T-helper 1 cell treated with Interleukin-12 subunit alpha and Interleukin-12 subunit beta and Interleukin-4 antibody, amounts not matched to agents 30 μg/mL and 1 μg/mL, for 36 hours (primary cell): ENCODE data around the gene NOBOX.
"Not testable (repeated sequence)": the region's sequence is repeated elsewhere in the genome, so short reads cannot be mapped to it uniquely, and the experiment has no call there.

Experiments
- H3K27ac Mint-ChIP-seq: one replicate; pipeline ENCODE4 v1.8.0; 2021; ENCODE audit warnings: mild to moderate bottlenecking, mixed read lengths
- H3K27me3 Mint-ChIP-seq: one replicate; pipeline ENCODE4 v1.8.0; 2021; ENCODE audit warnings: low read depth, mixed read lengths
- H3K36me3 Mint-ChIP-seq: one replicate; pipeline ENCODE4 v1.8.0; 2021; ENCODE audit warnings: low read depth, mixed read lengths
- H3K4me1 Mint-ChIP-seq: one replicate; pipeline ENCODE4 v1.8.0; 2021; ENCODE audit warnings: low read depth, mixed read lengths
- H3K4me3 Mint-ChIP-seq: one replicate; pipeline ENCODE4 v1.8.0; 2021; ENCODE audit warnings: mild to moderate bottlenecking, moderate library complexity, mixed read lengths
- H3K9me3 Mint-ChIP-seq: one replicate; pipeline ENCODE4 v1.8.0; 2021; ENCODE audit warnings: mixed read lengths

Gene NOBOX

DNA sequence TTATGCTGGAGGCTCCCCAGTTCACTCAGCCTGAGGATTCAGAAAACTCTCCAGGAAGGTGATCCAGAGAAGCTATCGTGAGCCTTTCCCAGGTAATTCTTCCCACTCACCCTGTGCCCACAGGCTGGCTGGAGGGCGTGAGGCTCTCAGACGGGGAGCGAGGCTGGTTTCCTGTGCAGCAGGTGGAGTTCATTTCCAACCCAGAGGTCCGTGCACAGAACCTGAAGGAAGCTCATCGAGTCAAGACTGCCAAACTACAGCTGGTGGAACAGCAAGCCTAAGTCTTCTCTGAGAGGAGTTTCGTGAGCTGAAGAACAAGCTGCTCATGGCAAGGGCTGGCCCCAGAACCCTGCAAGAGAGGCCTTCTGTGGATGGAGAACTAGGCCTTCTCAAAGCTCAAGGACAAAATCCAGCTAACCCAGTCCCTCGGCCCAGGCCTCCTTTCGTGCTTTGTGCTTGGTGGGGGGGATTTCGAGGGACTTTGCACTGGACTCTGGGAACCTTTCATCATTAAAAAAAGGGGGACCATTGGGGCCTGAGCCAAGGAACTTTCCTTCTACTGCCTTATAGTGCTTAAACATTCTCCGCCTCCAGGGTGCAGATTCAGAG is 23.6 kb downstream of the NOBOX start:
- Mint-ChIP-seq H3K4me1 (peaks cover 4% of the 10 kb centered on the region), H3K4me3 (no peak overlapping the region), H3K9me3 (no peaks in the 10 kb centered on the region), H3K27me3 (no peaks in the 10 kb centered on the region), H3K36me3 (peaks cover 4% of the 10 kb centered on the region), H3K27ac (no peak overlapping the region)

DNA sequence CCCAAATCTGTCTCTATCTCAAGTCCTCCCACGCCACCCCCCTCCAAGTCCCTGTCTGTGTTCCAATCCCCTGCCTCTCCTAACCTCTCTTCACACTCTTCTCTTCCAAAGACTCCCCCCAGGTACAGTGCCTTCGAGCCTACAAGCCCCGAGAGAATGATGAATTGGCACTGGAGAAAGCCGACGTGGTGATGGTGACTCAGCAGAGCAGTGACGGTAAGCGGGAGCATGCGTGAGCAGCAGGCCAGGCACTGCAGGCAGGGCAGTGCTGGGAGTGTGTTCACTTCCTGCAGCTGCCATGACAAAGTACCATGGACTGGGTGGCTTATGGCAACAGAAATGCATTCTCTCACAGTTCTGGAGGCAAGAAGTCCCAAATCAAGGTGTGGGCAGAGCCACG is 24.8 kb downstream of the NOBOX start:
- peaks cover 4% of the 10 kb centered on the region for H3K36me3 Mint-ChIP-seq
- H3K9me3 Mint-ChIP-seq: no peaks in the 10 kb centered on the region
- no peak overlapping the region for H3K27ac Mint-ChIP-seq
- H3K4me3 Mint-ChIP-seq: no peak overlapping the region
- H3K4me1 Mint-ChIP-seq: no peaks in the 10 kb centered on the region
- H3K27me3 Mint-ChIP-seq: no peaks in the 10 kb centered on the region

DNA sequence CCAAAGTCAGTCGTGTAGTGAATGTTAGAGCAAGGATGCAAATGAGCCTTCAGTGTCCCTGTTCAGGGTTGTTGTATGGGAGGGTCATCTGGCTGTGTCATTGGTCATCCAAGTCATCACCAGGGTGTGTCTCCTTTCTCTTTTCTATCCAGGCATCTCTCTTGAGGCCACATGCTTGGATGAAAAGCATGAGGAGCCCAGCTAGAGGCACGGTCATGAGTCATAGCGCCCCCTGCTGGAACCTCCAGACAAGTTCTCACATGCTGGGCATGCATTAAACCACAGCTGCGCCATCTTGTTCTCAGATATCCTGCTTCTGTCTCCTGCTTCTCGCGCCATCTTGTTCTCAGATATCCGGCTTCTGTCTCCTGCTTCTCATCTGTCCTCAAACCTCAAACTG is 34.3 kb downstream of the NOBOX start:
- H3K9me3 Mint-ChIP-seq, H3K4me1 Mint-ChIP-seq, H3K27ac Mint-ChIP-seq, H3K36me3 Mint-ChIP-seq, H3K27me3 Mint-ChIP-seq, H3K4me3 Mint-ChIP-seq: not testable (repeated sequence)

DNA sequence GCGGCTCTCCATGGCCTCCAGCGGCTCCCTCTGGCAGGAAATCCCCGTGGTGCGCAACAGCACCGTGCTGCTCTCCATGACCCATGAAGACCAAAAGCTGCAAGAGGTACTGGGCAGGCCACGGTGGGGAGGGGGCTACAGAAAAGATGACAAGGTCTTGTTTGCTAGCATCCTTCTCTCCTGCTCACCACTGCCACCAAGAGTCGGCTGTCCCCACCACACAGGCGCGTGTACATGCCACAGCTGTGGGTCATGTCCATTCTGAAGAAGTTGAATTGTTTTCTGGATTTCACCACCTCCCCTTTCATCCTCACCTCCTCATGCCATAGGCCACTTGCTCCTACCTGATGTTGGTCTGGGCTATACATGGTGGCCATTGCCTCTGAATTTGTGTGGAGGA is 36.2 kb downstream of the NOBOX start:
- not testable (repeated sequence) for H3K9me3 Mint-ChIP-seq, H3K4me3 Mint-ChIP-seq, H3K4me1 Mint-ChIP-seq, H3K36me3 Mint-ChIP-seq, H3K27me3 Mint-ChIP-seq, H3K27ac Mint-ChIP-seq

DNA sequence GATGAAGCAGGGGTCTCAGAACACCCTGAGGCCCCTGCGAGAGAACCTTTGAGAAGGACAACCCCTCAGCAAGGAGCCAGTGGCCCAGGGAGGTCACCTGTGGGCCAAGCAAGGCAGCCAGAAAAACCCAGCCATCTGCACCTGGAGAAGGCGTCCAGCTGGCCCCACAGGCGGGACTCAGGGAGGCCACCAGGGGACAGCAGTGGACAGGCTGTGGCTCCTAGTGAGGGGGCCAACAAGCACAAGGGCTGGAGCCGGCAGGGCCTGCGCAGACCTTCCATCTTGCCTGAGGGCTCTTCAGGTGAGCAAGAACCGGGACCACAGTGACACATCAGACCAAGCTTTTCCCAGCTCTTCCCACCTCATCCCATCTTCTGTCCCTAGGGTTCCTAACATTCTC is 38.0 kb downstream of the NOBOX start:
- H3K27ac Mint-ChIP-seq, H3K4me3 Mint-ChIP-seq, H3K9me3 Mint-ChIP-seq, H3K4me1 Mint-ChIP-seq, H3K36me3 Mint-ChIP-seq, H3K27me3 Mint-ChIP-seq: not testable (repeated sequence)

DNA sequence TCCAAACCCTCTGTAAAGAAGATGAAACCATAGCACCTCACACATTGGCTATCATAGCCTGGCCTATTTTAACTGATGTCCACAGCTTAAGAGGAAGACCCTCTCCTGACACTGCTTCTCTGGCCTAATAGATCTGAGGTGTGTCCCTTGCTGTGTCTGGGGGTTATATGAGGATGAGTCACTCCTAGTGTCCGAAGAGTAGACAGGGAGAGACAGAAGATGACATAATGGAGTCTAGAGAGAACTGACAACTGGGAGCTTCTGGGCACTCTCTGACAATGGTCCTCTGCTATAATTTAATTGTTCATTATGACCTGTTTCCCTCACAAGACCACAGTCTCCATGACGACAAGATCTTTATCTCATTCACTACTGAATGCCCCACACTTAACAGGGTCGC is 41.4 kb downstream of the NOBOX start:
- H3K9me3 Mint-ChIP-seq, H3K4me3 Mint-ChIP-seq, H3K4me1 Mint-ChIP-seq, H3K27me3 Mint-ChIP-seq, H3K27ac Mint-ChIP-seq, H3K36me3 Mint-ChIP-seq: not testable (repeated sequence)

DNA sequence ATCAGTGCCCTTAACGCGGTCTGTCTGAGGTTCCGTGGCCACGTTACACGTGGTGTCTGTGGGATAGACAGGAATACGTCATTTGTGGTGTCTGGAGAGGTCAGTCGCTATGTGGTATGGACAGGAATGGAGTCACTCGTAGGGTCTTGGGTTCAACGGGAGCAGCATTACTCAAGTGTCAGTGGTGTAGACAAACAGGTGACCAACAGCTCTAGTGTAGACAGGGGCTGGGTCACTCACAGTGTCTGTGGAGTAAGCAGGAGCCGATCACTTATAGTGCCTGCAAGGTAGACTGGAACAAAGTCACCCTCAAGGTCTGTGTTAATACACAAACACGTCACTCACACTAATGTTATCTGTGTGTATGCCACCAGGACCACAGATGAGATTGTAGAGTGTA is 46.6 kb downstream of the NOBOX start:
- H3K9me3 Mint-ChIP-seq, H3K36me3 Mint-ChIP-seq, H3K4me1 Mint-ChIP-seq, H3K4me3 Mint-ChIP-seq, H3K27me3 Mint-ChIP-seq, H3K27ac Mint-ChIP-seq: not testable (repeated sequence)

DNA sequence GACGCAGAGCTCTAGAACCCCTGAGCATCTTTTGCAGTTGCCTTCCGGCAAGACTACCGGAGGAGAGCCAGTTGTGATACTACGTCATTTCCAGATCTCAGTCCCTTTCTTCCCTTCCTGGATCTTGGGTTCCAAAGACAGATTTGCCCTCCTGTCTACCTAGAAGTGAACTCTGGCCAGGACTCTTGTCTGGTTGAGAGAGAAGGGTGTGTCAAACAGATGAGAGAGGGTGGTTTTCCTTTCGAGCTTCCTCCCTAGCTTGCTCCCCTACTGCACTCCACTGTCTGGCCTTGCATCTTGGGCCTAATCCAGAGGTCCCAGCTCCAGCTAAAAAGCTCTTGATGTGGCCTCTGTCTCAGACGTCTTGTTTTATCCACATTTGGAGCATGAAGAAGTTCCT is 47.3 kb downstream of the NOBOX start:
- H3K4me3 Mint-ChIP-seq, H3K36me3 Mint-ChIP-seq, H3K27me3 Mint-ChIP-seq, H3K4me1 Mint-ChIP-seq, H3K9me3 Mint-ChIP-seq, H3K27ac Mint-ChIP-seq: not testable (repeated sequence)

DNA sequence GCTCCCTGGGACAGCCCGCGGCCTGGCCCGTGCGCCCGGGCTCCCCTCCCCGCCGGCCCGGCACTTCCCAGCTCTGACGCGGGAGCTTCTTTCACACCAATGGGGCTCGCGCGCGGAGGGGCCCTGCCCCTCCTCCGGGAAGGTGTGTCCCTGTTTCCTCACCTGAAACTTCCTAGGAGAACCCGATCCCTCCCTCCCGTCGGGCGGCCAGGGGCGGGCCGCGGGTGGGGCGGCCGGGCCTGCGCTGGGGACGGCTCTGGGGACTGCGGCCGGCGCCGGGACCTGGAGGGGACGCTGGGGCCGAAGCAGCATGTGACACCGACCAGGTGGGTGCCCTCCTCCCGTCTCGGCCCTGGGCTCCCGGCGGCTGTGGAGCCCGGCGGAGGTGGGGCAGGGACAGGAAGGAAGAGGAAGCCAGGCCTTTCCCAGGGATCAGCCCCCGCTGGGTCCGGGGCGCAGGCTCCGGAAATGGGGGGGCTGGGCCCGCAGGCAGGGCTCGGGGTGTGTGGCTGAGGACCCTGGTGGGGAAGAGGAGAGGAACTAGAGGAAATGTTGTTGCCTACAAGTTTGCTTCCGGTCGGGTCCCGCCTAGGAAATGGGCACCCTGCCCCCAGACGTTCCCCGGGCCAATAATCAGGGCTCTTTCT is 48.2 kb downstream of the NOBOX start, which contains the start of gene ARHGEF5:
Gene ARHGEF5 (plus strand): TSS at position 227 of the 647 bp plus-strand sequence. CDS start 7,268 bp downstream, outside the sequence.
- H3K36me3 Mint-ChIP-seq: not testable (repeated sequence)

DNA sequence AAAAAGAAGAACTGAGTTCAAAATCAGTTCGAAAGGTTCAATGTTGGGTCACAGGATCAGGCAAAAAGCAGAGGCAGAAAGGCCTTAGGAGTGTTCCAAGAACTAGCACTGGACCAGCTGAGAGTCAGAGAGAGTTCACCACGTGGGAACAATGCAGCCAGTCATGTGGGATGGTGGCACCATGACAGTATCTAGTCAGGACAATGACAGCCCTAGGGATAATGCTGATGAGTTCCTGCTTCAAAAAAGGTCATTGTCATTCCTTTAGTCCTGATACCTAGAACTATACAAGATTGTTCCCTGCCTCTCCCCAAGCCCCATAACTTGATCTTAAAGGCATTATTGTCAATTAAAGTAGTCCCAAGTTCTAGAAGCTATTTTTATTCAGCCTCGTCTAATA is 51.8 kb downstream of the NOBOX start:
- H3K36me3 Mint-ChIP-seq, H3K4me1 Mint-ChIP-seq, H3K27ac Mint-ChIP-seq, H3K27me3 Mint-ChIP-seq, H3K9me3 Mint-ChIP-seq, H3K4me3 Mint-ChIP-seq: not testable (repeated sequence)

More for the DNA sequence above, 48.2 kb downstream of the NOBOX start, which contains the start of gene ARHGEF5:
- not testable (repeated sequence) for H3K27me3 Mint-ChIP-seq, H3K4me1 Mint-ChIP-seq, H3K9me3 Mint-ChIP-seq
- Mint-ChIP-seq H3K27ac (peak within 1 kb of the TSS; percentile 47), H3K4me3 (peak within 1 kb of the TSS; percentile 81)

DNA sequence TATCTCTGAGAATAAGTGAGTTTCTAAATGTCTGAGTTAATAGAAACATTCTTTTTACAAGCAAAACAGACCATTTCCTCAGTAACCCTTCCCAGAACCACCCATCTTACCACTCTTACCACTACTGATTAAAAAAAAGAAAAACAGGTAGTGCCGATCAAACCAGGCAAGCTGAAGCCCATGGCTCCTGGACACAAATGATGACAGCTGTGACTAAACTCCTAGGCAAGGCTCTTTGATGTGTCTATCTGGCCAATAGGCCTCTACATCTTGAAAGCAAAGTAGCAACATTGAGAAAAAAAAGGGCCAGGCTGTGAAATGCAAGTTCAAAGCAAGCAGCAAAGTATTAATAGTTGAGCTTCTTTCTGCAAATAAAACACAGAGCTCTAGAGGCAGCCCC is 54.9 kb downstream of the NOBOX start:
- H3K9me3 Mint-ChIP-seq, H3K4me1 Mint-ChIP-seq, H3K27me3 Mint-ChIP-seq, H3K36me3 Mint-ChIP-seq, H3K4me3 Mint-ChIP-seq, H3K27ac Mint-ChIP-seq: not testable (repeated sequence)
